Measurements from ENCODE around the gene FAM50A. TPM values are rescaled to one million over a fixed set of nuclear protein-coding genes. Genes with fewer than 3 reads are reported as not detected.

FAM50A gene
- total and polyA plus RNA-seq, 8 donors = 21.2 to 128 (median 23.0) TPM

GRCh38 chrX:154443479-154443910, 446 bp upstream of the FAM50A start:
- no peaks in the 10 kb centered on the region for H3K4me1 ChIP-seq
- 12 to 43% methylated on average over 10 of the region's 10 CpGs for WGBS, 2 donors
- DNase-seq (no peak), FAIRE-seq (no peak), ATAC-seq (peak in 3 of 4 donors; percentile 5 to 32 (median 7))
- peak overlapping the region in 2 of 4 donors; percentile 58 to 59 for H3K4me3 ChIP-seq
- H3K27ac ChIP-seq = peak overlapping the region in 3 of 4 donors; percentile 10 to 66 (median 63)
- intact Hi-C loops (cut with DNase I) = no loop called here
- no peaks in the 10 kb centered on the region for H3K27me3 ChIP-seq
- peaks cover 0 to under 1% (median 0%) of the 10 kb centered on the region in 3 donors for H3K36me3 ChIP-seq
- H3K9me3 ChIP-seq = no peaks in the 10 kb centered on the region
- TF ChIP-seq CTCF (IDR thresholded peaks at IDR 0.05) = no peak

DNA sequence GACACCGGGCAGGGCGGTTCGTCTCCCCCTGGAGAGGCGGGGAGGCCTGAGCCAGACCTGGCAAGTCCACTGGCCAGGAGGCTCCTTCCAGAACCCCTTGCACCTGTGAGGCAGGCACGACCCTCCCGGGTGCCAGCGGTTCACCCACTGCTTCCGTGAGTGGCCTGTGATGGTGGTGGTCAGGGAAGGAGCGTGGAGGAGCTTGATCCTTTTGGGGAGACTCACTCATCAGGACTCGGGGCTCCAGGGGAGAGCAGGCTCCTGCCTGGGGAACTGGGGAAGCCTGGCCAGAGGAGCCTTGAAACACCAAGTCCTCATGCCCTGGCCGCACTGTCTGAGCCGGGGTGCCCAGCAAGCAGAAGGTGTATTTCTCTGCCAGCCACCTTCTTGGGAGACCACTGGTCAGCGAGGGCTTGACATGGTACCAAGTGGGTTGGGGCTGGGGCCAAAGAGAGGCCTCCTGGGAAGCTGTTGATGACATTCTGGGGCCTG, 860 bp downstream of the FAM50A start:
- peak in 1 of 4 donors; percentile 22 for ATAC-seq
- WGBS, 2 donors = 30 to 60% methylated on average over 13 of the region's 13 CpGs
- FAIRE-seq = no peak
- H3K9me3 ChIP-seq = no peaks in the 10 kb centered on the region
- peaks cover 0 to 9% (median 0%) of the 10 kb centered on the region in 3 donors for H3K36me3 ChIP-seq
- H3K4me1 ChIP-seq = no peaks in the 10 kb centered on the region
- H3K4me3 ChIP-seq = peak overlapping the region; percentile 40 to 59 (median 52)
- TF ChIP-seq CTCF (IDR thresholded peaks at IDR 0.05) = no peak
- H3K27me3 ChIP-seq = no peaks in the 10 kb centered on the region
- intact Hi-C loops (cut with DNase I) = no loop called here
- peak in 1 of 6 donors; percentile 76 for DNase-seq
- peak overlapping the region in 1 of 4 donors; percentile 26 for H3K27ac ChIP-seq

DNA sequence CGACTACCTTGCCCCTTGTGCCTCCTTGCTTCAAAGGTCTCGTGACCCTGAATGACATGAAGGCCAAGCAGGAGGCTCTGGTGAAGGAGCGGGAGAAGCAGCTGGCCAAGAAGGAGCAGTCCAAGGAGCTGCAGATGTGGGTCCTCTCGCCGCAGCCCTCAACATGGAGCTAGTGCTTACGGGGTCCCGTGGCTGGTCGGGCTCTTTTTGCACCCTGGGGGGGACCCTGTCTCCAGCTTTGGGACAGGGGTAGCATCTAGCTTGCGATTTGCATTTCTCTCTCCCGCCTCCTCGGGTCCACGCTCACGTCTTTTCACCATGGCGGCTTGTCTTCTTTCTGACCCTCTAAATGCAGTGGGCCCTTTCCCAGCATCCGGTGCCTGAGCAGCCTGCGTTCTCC, 1.8 kb downstream of the FAM50A start:
- no peaks in the 10 kb centered on the region for H3K27me3 ChIP-seq
- TF ChIP-seq CTCF (IDR thresholded peaks at IDR 0.05) = no peak
- H3K4me1 ChIP-seq = no peaks in the 10 kb centered on the region
- no peak overlapping the region for H3K27ac ChIP-seq
- DNase-seq (no peak), ATAC-seq (no peak), FAIRE-seq (no peak)
- 90 to 91% methylated on average over 16 of the region's 16 CpGs for WGBS, 2 donors
- intact Hi-C loops (cut with DNase I) = no loop called here
- no peak overlapping the region for H3K4me3 ChIP-seq
- peaks cover 0 to 9% (median 5%) of the 10 kb centered on the region in 3 donors for H3K36me3 ChIP-seq
- H3K9me3 ChIP-seq = no peaks in the 10 kb centered on the region

DNA sequence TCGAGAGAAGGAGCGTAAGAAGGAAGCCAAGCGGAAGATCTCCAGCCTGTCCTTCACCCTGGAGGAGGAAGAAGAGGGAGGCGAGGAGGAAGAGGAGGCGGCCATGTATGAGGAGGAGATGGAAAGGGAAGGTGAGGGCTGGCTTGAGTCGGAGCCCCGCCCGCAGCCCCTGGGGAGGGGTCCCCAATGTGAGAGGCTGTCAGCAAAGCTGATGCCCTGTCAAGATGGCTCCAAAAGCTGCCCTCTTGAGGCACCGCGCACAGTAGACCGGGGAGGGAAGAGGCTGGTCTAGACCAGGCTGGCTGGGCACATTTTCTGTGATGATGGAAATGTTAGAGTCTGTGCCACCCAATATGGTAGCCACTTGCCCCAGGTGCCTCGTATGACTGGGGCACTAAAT, 2.5 kb downstream of the FAM50A start:
- 83 to 91% methylated on average over 12 of the region's 12 CpGs for WGBS, 2 donors
- peaks cover 0 to 9% (median 5%) of the 10 kb centered on the region in 3 donors for H3K36me3 ChIP-seq
- FAIRE-seq = no peak

More for the DNA sequence above, 2.5 kb downstream of the FAM50A start:
- no peak overlapping the region for H3K4me3 ChIP-seq
- H3K4me1 ChIP-seq = no peaks in the 10 kb centered on the region
- intact Hi-C loops (cut with DNase I) = no loop called here
- DNase-seq (no peak), ATAC-seq (no peak)
- H3K27ac ChIP-seq = no peak overlapping the region
- no peak for TF ChIP-seq CTCF (IDR thresholded peaks at IDR 0.05)
- no peaks in the 10 kb centered on the region for H3K27me3 ChIP-seq
- H3K9me3 ChIP-seq = no peaks in the 10 kb centered on the region

Measured in pancreas (tissue), 10 donors.